SK-N-SH (cell line): ENCODE results near the gene VEGFA. TPM values are rescaled to one million over a fixed set of nuclear protein-coding genes. Genes with fewer than 3 reads are reported as not detected.

Experiments used
- CTCF ChIA-PET: fragments of 300-600, 350-600 bp; formaldehyde crosslinking; extraction: SDS; loops from one replicate; lab custom pipeline; 2021; lab: Yijun Ruan, JAX
- POLR2A ChIA-PET: fragments of 350-600 bp; sonication (Branson Sonifier 250); formaldehyde crosslinking; extraction: SDS; loops from one replicate; lab custom pipeline; 2020; ENCODE audit warnings: antibody characterized with exemption, inconsistent platforms; lab: Yijun Ruan, JAX
- DNase-seq: peaks from one replicate; pipeline ENCODE4 v3.0.0; 2012
- H2AFZ ChIP-seq: fragments of 200-600 bp; sonication (generic); 2 replicates; pipeline ENCODE4 v1.8.1; 2016; ENCODE audit warnings: antibody characterized with exemption, mild to moderate bottlenecking, low read depth
- H3F3A ChIP-seq: fragments of 200-600 bp; sonication (generic); replicated peaks from 2 replicates; pipeline ENCODE3; 2016; ENCODE audit warnings: antibody characterized with exemption, mild to moderate bottlenecking; ENCODE audit not compliant: insufficient read depth
- H3K27ac ChIP-seq, 2 experiments: fragments of 200-500 bp in 1 of 2; fragments of 200-600 bp in 1 of 2; sonication (Bioruptor generic) in 1 of 2; sonication (generic), shearing (Covaris generic) in 1 of 2; 2 replicates each; pipeline versions ENCODE4 v1.5.1 to v1.6.1; 2014 to 2016; ENCODE audit warnings: low read depth in 2 of 2, inconsistent platforms in 1 of 2, low read length in 1 of 2, mild to moderate bottlenecking in 1 of 2, mixed read lengths in 1 of 2
- H3K27me3 ChIP-seq: fragments of 200-600 bp; sonication (generic), shearing (Covaris generic); 2 replicates; pipeline ENCODE4 v1.6.1; 2016; ENCODE audit warnings: mixed run types; ENCODE audit not compliant: insufficient read depth
- H3K36me3 ChIP-seq, 2 experiments: fragments of 200-500 bp in 1 of 2; fragments of 200-600 bp in 1 of 2; sonication (Bioruptor generic) in 1 of 2; sonication (generic) in 1 of 2; replicated peaks in 1 of 2; 2 replicates each; pipeline versions ENCODE3 to v1.5.1; 2014 to 2016; ENCODE audit warnings: low read length in 1 of 2, mild to moderate bottlenecking in 1 of 2; ENCODE audit not compliant: insufficient read depth in 2 of 2, control insufficient read depth in 1 of 2
- H3K4me1 ChIP-seq, 2 experiments: fragments of 200-500 bp in 1 of 2; fragments of 200-600 bp in 1 of 2; sonication (Bioruptor generic) in 1 of 2; sonication (generic), shearing (Covaris generic) in 1 of 2; 2 replicates each; pipeline versions ENCODE4 v1.5.1 to v1.6.1; 2014 to 2016; ENCODE audit warnings: low read depth in 1 of 2, low read length in 1 of 2, mixed run types in 1 of 2; ENCODE audit not compliant: insufficient read depth in 2 of 2, control insufficient read depth in 1 of 2
- H3K4me2 ChIP-seq: fragments of 200-600 bp; sonication (generic), shearing (Covaris generic); 2 replicates; pipeline ENCODE4 v1.6.1; 2017; ENCODE audit warnings: mixed run types
- H3K4me3 ChIP-seq, 2 experiments: fragments of 200-500 bp in 1 of 2; fragments of 200-600 bp in 1 of 2; sonication (Bioruptor generic) in 1 of 2; sonication (generic), shearing (Covaris generic) in 1 of 2; 2 replicates each; pipeline versions ENCODE4 v1.5.1 to v1.8.1; 2014 to 2016; ENCODE audit warnings: low read depth in 2 of 2, inconsistent platforms in 1 of 2, low read length in 1 of 2, mild to moderate bottlenecking in 1 of 2, mixed read lengths in 1 of 2, moderate library complexity in 1 of 2
- H3K79me2 ChIP-seq: fragments of 200-600 bp; sonication (generic); 2 replicates; pipeline ENCODE4 v1.8.1; 2017; ENCODE audit warnings: mild to moderate bottlenecking; ENCODE audit not compliant: insufficient read depth
- H3K9ac ChIP-seq: fragments of 200-600 bp; sonication (generic); 2 replicates; pipeline ENCODE4 v1.6.1; 2017; ENCODE audit warnings: mixed run types
- H3K9me2 ChIP-seq: fragments of 200-600 bp; sonication (generic); 2 replicates; pipeline ENCODE4 v1.6.1; 2017; ENCODE audit warnings: mixed run types
- H3K9me3 ChIP-seq: fragments of 200-600 bp; sonication (generic); 2 replicates; pipeline ENCODE4 v1.6.1; 2017; ENCODE audit warnings: mixed run types, mild to moderate bottlenecking, moderate library complexity
- H4K20me1 ChIP-seq: fragments of 200-600 bp; sonication (generic); 2 replicates; pipeline ENCODE4 v1.6.1; 2017; ENCODE audit warnings: mild to moderate bottlenecking, mixed run types; ENCODE audit not compliant: insufficient read depth
- FOXM1 ChIP-seq: IDR thresholded peaks from 2 replicates; pipeline ENCODE4 v1.4.0; 2012; ENCODE audit warnings: low read depth, mild to moderate bottlenecking
- GATA2 ChIP-seq: sonication (generic); formaldehyde crosslinking; IDR thresholded peaks from 2 replicates; pipeline ENCODE4 v1.5.0; 2020; ENCODE audit warnings: mild to moderate bottlenecking, missing genetic modification reagents
- MXI1 ChIP-seq: IDR thresholded peaks from 2 replicates; pipeline ENCODE4 v1.6.1; 2012; ENCODE audit warnings: mild to moderate bottlenecking, low read depth, low read length, improper control_type of control experiment
- RXRA ChIP-seq: IDR thresholded peaks from 2 replicates; pipeline ENCODE4 v1.4.0; 2012; ENCODE audit warnings: low read depth, mild to moderate bottlenecking, borderline replicate concordance
- TCF12 ChIP-seq: IDR thresholded peaks from 2 replicates; pipeline ENCODE4 v1.4.0; 2012
- WGBS: methylation state at CpG from one replicate; pipeline ENCODE4 v1.1.6; 2017; ENCODE audit warnings: low lambda C conversion rate; 5-methylcytosine and 5-hydroxymethylcytosine counted together
- polyA plus RNA-seq, 3 experiments: library from polyadenylated mRNA; depleted of rRNA; stranded (reverse); fragments of >200 nt; gene quantifications; 2 replicates each; pipeline ENCODE4 v1.2.3, GENCODE V29; 2012
- TF ChIP-seq, protein P1 (sequence below): IDR thresholded peaks from 2 replicates; pipeline ENCODE4 v1.6.1; 2012; ENCODE audit warnings: mild to moderate bottlenecking, low read depth, low read length, moderate library complexity
- TF ChIP-seq, protein P2 (sequence below): fragments of 150-350 bp; IDR thresholded peaks from 2 replicates; pipeline ENCODE4 v1.6.1; 2017; ENCODE audit warnings: antibody characterized with exemption, low read length, low read depth, borderline replicate concordance
- TF ChIP-seq, protein P3 (sequence below): IDR thresholded peaks from 2 replicates; pipeline ENCODE4 v1.4.0; 2012; ENCODE audit warnings: low read depth, borderline replicate concordance

Gene VEGFA
- polyA plus RNA-seq, 1 of the 3 experiments (the other 2 are of a cell fraction) = 81.0 TPM

DNA sequence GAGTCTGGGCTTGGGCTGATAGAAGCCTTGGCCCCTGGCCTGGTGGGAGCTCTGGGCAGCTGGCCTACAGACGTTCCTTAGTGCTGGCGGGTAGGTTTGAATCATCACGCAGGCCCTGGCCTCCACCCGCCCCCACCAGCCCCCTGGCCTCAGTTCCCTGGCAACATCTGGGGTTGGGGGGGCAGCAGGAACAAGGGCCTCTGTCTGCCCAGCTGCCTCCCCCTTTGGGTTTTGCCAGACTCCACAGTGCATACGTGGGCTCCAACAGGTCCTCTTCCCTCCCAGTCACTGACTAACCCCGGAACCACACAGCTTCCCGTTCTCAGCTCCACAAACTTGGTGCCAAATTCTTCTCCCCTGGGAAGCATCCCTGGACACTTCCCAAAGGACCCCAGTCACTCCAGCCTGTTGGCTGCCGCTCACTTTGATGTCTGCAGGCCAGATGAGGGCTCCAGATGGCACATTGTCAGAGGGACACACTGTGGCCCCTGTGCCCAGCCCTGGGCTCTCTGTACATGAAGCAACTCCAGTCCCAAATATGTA, 957 bp upstream of the VEGFA start:
- H3K79me2 ChIP-seq = peaks cover 38% of the 10 kb centered on the region
- H3F3A ChIP-seq = no peaks in the 10 kb centered on the region
- no peaks in the 10 kb centered on the region for H3K27me3 ChIP-seq
- H3K4me3 ChIP-seq = peak overlapping the region in 1 of 2 experiments; percentile 94; a peak in 2 of 4 replicates
- H3K4me1 ChIP-seq = peaks cover 10 to 43% of the 10 kb centered on the region in 2 experiments; a peak in 3 of 4 replicates
- peak; percentile 73 for DNase-seq
- H3K4me2 ChIP-seq = peak overlapping the region; percentile 99
- H3K9ac ChIP-seq = no peak overlapping the region
- 28% methylated on average over 3 of the region's 8 CpGs for WGBS
- no peaks in the 10 kb centered on the region for H3K9me2 ChIP-seq
- H3K27ac ChIP-seq = peak overlapping the region; percentile 85 to 94; a peak in 3 of 4 replicates
- CTCF ChIA-PET = interaction anchor here (0.6 to 9.3 kb wide), 91 partner anchors 9 to 365 kb away, joined by 3 to 212 read pairs (median 6); partner anchors contain the start of gene MRPS18A
- H3K9me3 ChIP-seq = no peaks in the 10 kb centered on the region; the same call in 1 of the 2 replicates
- no peaks in the 10 kb centered on the region for H3K36me3 ChIP-seq
- peaks cover 22% of the 10 kb centered on the region for H4K20me1 ChIP-seq
- POLR2A ChIA-PET = interaction anchor here (0.6 to 4.1 kb wide), 35 partner anchors 7 to 488 kb away, joined by 3 to 53 read pairs (median 4); partner anchors contain the start of gene GTPBP2
- TF ChIP-seq TCF12 = no peak; the same call in 1 of the 2 replicates
- no peak for TF ChIP-seq MXI1
- no peak for TF ChIP-seq RXRA
- TF ChIP-seq, protein P1, sequence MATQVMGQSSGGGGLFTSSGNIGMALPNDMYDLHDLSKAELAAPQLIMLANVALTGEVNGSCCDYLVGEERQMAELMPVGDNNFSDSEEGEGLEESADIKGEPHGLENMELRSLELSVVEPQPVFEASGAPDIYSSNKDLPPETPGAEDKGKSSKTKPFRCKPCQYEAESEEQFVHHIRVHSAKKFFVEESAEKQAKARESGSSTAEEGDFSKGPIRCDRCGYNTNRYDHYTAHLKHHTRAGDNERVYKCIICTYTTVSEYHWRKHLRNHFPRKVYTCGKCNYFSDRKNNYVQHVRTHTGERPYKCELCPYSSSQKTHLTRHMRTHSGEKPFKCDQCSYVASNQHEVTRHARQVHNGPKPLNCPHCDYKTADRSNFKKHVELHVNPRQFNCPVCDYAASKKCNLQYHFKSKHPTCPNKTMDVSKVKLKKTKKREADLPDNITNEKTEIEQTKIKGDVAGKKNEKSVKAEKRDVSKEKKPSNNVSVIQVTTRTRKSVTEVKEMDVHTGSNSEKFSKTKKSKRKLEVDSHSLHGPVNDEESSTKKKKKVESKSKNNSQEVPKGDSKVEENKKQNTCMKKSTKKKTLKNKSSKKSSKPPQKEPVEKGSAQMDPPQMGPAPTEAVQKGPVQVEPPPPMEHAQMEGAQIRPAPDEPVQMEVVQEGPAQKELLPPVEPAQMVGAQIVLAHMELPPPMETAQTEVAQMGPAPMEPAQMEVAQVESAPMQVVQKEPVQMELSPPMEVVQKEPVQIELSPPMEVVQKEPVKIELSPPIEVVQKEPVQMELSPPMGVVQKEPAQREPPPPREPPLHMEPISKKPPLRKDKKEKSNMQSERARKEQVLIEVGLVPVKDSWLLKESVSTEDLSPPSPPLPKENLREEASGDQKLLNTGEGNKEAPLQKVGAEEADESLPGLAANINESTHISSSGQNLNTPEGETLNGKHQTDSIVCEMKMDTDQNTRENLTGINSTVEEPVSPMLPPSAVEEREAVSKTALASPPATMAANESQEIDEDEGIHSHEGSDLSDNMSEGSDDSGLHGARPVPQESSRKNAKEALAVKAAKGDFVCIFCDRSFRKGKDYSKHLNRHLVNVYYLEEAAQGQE = no peak
- TF ChIP-seq FOXM1 = no peak
- TF ChIP-seq, protein P2, sequence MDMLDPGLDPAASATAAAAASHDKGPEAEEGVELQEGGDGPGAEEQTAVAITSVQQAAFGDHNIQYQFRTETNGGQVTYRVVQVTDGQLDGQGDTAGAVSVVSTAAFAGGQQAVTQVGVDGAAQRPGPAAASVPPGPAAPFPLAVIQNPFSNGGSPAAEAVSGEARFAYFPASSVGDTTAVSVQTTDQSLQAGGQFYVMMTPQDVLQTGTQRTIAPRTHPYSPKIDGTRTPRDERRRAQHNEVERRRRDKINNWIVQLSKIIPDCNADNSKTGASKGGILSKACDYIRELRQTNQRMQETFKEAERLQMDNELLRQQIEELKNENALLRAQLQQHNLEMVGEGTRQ = no peak
- no peak for TF ChIP-seq GATA2
- TF ChIP-seq, protein P3, sequence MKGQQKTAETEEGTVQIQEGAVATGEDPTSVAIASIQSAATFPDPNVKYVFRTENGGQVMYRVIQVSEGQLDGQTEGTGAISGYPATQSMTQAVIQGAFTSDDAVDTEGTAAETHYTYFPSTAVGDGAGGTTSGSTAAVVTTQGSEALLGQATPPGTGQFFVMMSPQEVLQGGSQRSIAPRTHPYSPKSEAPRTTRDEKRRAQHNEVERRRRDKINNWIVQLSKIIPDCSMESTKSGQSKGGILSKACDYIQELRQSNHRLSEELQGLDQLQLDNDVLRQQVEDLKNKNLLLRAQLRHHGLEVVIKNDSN = no peak
- no peak overlapping the region for H2AFZ ChIP-seq
